RCC 7860 (cell line): Measurements from ENCODE around the gene BRD7.

Experiments
- DNase-seq: peaks from one replicate; pipeline ENCODE4 v3.0.0-alpha.2; 2015; ENCODE audit warnings: low spot score
- FAIRE-seq: peaks from 2 replicates; lab custom pipeline; 2012; peaks lifted over from hg19 to GRCh38; lab: Jason Lieb, UNC

BRD7 gene

GRCh38 chr16:50305441-50306061 lies 63.2 kb downstream of the BRD7 start:
- DNase-seq (no peak), FAIRE-seq (no peak)

- DNase-seq: no peak
- FAIRE-seq: no peak
These were observed 64.0 kb downstream of the BRD7 start for GRCh38 chr16:50304467-50305440.

GRCh38 chr16:50303605-50304466 lies 65.0 kb downstream of the BRD7 start:
- FAIRE-seq: no peak

GRCh38 chr16:50303041-50303604 lies 65.7 kb downstream of the BRD7 start:
- FAIRE-seq: no peak

More at GRCh38 chr16:50303605-50304466, 65.0 kb downstream of the BRD7 start:
- DNase-seq: no peak

GRCh38 chr16:50302472-50303005 lies 66.2 kb downstream of the BRD7 start:
- no peak for DNase-seq
- no peak for FAIRE-seq

More at GRCh38 chr16:50303041-50303604, 65.7 kb downstream of the BRD7 start:
- no peak for DNase-seq

GRCh38 chr16:50301626-50302471 lies 66.9 kb downstream of the BRD7 start:
- FAIRE-seq: no peak
- peak; percentile 64 for DNase-seq

- FAIRE-seq: no peak
- no peak for DNase-seq
These were observed 67.7 kb downstream of the BRD7 start for GRCh38 chr16:50300942-50301625.

GRCh38 chr16:50299508-50300105 lies 69.2 kb downstream of the BRD7 start:
- FAIRE-seq (no peak), DNase-seq (no peak)

GRCh38 chr16:50298591-50299507 lies 69.9 kb downstream of the BRD7 start:
- no peak for DNase-seq
- FAIRE-seq: no peak

GRCh38 chr16:50298075-50298460 lies 70.7 kb downstream of the BRD7 start:
- no peak for FAIRE-seq
- DNase-seq: no peak

GRCh38 chr16:50297301-50298074 lies 71.3 kb downstream of the BRD7 start:
- no peak for DNase-seq
- no peak for FAIRE-seq

- FAIRE-seq: no peak
These were observed 72.0 kb downstream of the BRD7 start for GRCh38 chr16:50296807-50297206.

GRCh38 chr16:50295541-50296132 lies 73.2 kb downstream of the BRD7 start:
- no peak for DNase-seq
- no peak for FAIRE-seq

More at GRCh38 chr16:50296807-50297206, 72.0 kb downstream of the BRD7 start:
- no peak for DNase-seq

GRCh38 chr16:50294955-50295354 lies 73.8 kb downstream of the BRD7 start:
- FAIRE-seq: no peak
- DNase-seq: no peak

GRCh38 chr16:50293994-50294855 lies 74.6 kb downstream of the BRD7 start:
- DNase-seq (no peak), FAIRE-seq (no peak)
